Parathyroid adenoma (tissue), 2 donors: Measurements from ENCODE around the gene P2RX6.

ENCODE experiments used
- H2AFZ ChIP-seq: fragments of 300-600 bp; sonication (generic); one replicate; pipeline ENCODE4 v1.7.0; 2017; ENCODE audit warnings: antibody characterized with exemption, mild to moderate bottlenecking
- H3K27ac ChIP-seq: fragments of 300-600 bp; sonication (generic); one replicate; pipeline ENCODE4 v1.7.0; 2017
- H3K27me3 ChIP-seq: fragments of 300-600 bp; sonication (generic); one replicate; pipeline ENCODE4 v1.7.0; 2017; ENCODE audit warnings: low read length; ENCODE audit not compliant: control insufficient read depth, insufficient read depth
- H3K36me3 ChIP-seq: fragments of 300-600 bp; sonication (generic); one replicate; pipeline ENCODE4 v1.7.0; 2017; ENCODE audit warnings: low read length; ENCODE audit not compliant: control insufficient read depth, insufficient read depth
- H3K4me1 ChIP-seq: fragments of 300-600 bp; sonication (generic); one replicate; pipeline ENCODE4 v1.7.0; 2017; ENCODE audit warnings: control low read depth
- H3K4me2 ChIP-seq: fragments of 300-600 bp; sonication (generic); one replicate; pipeline ENCODE4 v1.7.0; 2017; ENCODE audit warnings: low read length
- H3K4me3 ChIP-seq: fragments of 300-600 bp; sonication (generic); one replicate; pipeline ENCODE4 v1.7.0; 2017; ENCODE audit warnings: low read depth, low read length
- H3K79me2 ChIP-seq: fragments of 300-600 bp; sonication (generic); one replicate; pipeline ENCODE4 v1.7.0; 2017; ENCODE audit warnings: control low read depth
- H3K9ac ChIP-seq: fragments of 300-600 bp; sonication (generic); one replicate; pipeline ENCODE4 v1.7.0; 2017; ENCODE audit warnings: mild to moderate bottlenecking
- H3K9me3 ChIP-seq: fragments of 300-600 bp; sonication (generic); one replicate; pipeline ENCODE4 v1.7.0; 2017; ENCODE audit warnings: low read length; ENCODE audit not compliant: control insufficient read depth
- TF ChIP-seq, protein P1 (sequence below): fragments of 300-600 bp; sonication (generic); IDR thresholded peaks from one replicate; pipeline ENCODE4 v1.7.0; 2017; ENCODE audit warnings: antibody characterized with exemption, mild to moderate bottlenecking
- donor health status: primary hyperparathyroidism.

P2RX6 gene

DNA sequence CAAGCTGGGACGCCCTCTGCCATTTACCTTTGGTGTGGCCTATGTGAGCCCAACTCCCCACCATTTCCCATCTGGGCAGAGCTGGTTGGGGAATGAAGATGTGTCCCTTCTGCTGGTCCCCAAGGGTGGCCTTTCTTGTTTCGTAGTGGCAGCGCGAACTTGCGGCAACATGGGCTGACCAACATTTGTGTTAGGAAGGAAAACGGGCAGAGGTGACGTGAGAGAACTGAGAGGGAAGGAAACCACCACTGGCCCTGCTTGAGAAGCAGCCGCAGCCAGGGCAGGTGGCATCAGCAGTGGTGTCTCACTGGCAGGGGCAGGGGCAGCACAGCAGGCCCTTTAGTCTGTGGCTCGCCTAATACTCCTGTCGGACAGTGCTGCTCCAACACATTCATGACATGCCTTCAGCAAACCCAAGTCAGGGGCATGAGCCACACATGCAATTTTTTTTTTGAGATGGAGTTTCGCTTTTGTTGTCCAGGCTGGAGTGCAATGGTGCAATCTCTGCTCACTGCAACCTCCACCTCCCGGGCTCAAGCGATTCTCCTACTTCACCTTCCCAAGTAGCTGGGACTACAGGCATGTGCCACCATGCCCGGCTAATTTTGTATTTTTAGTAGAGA is 60.7 kb downstream of the P2RX6 start:
- TF ChIP-seq, protein P1, sequence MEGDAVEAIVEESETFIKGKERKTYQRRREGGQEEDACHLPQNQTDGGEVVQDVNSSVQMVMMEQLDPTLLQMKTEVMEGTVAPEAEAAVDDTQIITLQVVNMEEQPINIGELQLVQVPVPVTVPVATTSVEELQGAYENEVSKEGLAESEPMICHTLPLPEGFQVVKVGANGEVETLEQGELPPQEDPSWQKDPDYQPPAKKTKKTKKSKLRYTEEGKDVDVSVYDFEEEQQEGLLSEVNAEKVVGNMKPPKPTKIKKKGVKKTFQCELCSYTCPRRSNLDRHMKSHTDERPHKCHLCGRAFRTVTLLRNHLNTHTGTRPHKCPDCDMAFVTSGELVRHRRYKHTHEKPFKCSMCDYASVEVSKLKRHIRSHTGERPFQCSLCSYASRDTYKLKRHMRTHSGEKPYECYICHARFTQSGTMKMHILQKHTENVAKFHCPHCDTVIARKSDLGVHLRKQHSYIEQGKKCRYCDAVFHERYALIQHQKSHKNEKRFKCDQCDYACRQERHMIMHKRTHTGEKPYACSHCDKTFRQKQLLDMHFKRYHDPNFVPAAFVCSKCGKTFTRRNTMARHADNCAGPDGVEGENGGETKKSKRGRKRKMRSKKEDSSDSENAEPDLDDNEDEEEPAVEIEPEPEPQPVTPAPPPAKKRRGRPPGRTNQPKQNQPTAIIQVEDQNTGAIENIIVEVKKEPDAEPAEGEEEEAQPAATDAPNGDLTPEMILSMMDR = no peak
- Histone ChIP-seq H3K27ac (no peak overlapping the region), H3K4me2 (no peak overlapping the region)

DNA sequence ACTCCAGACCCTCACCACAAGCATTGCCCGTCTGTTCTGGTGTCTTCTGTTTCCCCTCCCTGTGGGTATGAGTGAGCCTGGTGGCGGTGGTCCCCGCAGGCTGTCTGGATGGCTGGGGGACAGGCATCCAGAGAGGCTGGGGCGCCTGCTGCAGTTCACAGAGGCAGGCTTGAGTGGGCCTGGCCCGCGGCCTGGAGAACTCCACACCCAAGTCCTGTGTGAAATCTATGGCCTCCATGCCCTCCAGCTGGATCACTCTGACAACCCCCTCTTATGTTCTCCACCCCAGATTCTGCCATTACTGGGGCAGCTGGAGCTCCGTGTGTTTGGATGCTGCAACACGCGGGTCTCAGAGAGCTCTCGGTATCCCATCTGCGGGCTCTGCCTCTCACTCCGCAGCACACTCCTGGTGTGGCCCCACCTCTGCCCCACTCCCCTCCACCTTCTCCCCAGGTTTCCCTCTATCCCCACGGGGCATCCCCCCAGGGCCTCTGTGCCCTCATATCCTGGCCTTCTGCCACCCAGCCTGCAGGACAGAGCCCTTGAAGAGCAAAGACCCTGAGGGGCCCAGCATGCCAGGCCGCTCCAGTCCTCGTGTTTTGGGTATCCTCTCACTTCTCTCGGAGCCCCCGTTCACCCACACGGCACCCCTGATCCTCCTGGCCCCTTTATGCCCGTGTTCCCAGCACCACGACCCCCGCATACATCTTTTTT is 62.1 kb downstream of the P2RX6 start:
- no peak overlapping the region for H3K27ac ChIP-seq
- no peaks in the 10 kb centered on the region for H3K9me3 ChIP-seq
- no peaks in the 10 kb centered on the region for H3K36me3 ChIP-seq

More for the DNA sequence above, 60.7 kb downstream of the P2RX6 start:
- H3K4me3 ChIP-seq = no peak overlapping the region
- H3K4me1 ChIP-seq = no peaks in the 10 kb centered on the region
- H3K9me3 ChIP-seq = no peaks in the 10 kb centered on the region
- H2AFZ ChIP-seq = no peak overlapping the region
- no peaks in the 10 kb centered on the region for H3K36me3 ChIP-seq
- no peak overlapping the region for H3K9ac ChIP-seq
- no peaks in the 10 kb centered on the region for H3K79me2 ChIP-seq
- no peaks in the 10 kb centered on the region for H3K27me3 ChIP-seq

More for the DNA sequence above, 62.1 kb downstream of the P2RX6 start:
- no peaks in the 10 kb centered on the region for H3K79me2 ChIP-seq
- H3K4me1 ChIP-seq = no peaks in the 10 kb centered on the region
- no peak overlapping the region for H2AFZ ChIP-seq
- H3K4me2 ChIP-seq = no peak overlapping the region
- no peak overlapping the region for H3K9ac ChIP-seq
- H3K4me3 ChIP-seq = no peak overlapping the region
- TF ChIP-seq, protein P1 = no peak
- no peaks in the 10 kb centered on the region for H3K27me3 ChIP-seq
